NOMO-1 treated with DMSO at 0.1 percent for 48 hours (cell line): ENCODE results near the gene CNNM4.

ENCODE experiments used
- DNase-seq: peaks from one replicate; lab custom pipeline; 2025; ENCODE audit not compliant: unreplicated experiment; lab: John Stamatoyannopoulos, UW

The CNNM4 gene

GRCh38 chr2:96856776-96857666 is 96.3 kb downstream of the CNNM4 start:
- DNase-seq: peak; percentile 27

GRCh38 chr2:96857667-96858372 is 97.1 kb downstream of the CNNM4 start, which contains the start of gene ANKRD39:
Gene ANKRD39, minus strand, starts transcription at chr2:96858016. Its CDS starts 29 bp downstream, at chr2:96857987.
- peak; percentile 97 for DNase-seq

- no peak for DNase-seq
Observed at GRCh38 chr2:96859099-96859649, 98.5 kb downstream of the CNNM4 start.

- no peak for DNase-seq
Observed at GRCh38 chr2:96859681-96860064, 99.0 kb downstream of the CNNM4 start.

GRCh38 chr2:96860065-96861029 is 99.6 kb downstream of the CNNM4 start:
- no peak for DNase-seq

GRCh38 chr2:96861074-96861473 is 100.4 kb downstream of the CNNM4 start:
- no peak for DNase-seq
